B cell (primary cell): ENCODE measurements around the gene CDRT4.

ENCODE experiments used
- EZH2 ChIP-seq: IDR thresholded peaks from 2 replicates; pipeline ENCODE4 v1.6.1; 2012; ENCODE audit warnings: borderline replicate concordance, low read depth, mild to moderate bottlenecking, moderate library complexity, low read length; ENCODE audit not compliant: insufficient read depth, poor library complexity, severe bottlenecking
- TF ChIP-seq, protein P1 (sequence below): fragments of 200-600 bp; IDR thresholded peaks from one replicate; pipeline ENCODE4 v1.8.0; 2022; ENCODE audit warnings: antibody characterized with exemption, mild to moderate bottlenecking

DNA sequence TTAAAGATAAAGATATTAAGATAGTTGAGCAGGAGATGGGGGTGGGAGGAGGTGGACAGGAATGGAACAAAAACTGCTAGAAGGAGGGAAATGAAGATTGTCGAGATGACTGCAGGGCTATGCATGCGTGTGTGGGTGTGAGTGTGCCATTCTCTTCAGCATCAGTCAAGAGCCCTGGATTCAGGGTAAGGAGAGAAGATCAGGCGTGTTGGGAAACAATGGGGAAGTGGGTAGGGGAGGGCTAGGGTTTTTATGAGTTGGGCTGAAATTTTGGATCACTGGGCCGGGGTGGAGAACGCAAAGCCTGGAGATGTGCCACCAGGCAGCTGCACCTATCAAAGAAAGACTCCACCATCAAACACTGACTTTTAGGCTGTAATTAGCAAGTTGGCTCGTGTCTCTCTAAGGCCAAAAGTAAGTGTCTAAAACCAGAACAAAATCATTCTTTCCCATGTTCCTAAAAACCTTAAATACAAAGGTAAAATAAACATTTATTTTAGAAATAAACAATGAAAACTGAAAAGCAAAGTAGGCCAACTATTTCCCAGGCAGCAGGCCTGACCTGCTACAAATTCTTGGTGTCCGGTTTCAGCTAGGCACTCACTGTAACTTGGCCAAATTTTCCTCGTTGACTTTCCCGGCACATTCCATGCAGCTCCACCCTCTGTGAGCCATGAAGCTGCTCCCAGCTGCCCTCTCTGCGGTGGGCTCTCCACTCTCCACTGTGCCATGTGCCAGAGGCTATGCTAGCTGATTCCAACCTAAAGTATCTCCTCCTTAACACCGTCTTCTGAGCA is 4.2 kb downstream of the CDRT4 start:
- TF ChIP-seq, protein P1, sequence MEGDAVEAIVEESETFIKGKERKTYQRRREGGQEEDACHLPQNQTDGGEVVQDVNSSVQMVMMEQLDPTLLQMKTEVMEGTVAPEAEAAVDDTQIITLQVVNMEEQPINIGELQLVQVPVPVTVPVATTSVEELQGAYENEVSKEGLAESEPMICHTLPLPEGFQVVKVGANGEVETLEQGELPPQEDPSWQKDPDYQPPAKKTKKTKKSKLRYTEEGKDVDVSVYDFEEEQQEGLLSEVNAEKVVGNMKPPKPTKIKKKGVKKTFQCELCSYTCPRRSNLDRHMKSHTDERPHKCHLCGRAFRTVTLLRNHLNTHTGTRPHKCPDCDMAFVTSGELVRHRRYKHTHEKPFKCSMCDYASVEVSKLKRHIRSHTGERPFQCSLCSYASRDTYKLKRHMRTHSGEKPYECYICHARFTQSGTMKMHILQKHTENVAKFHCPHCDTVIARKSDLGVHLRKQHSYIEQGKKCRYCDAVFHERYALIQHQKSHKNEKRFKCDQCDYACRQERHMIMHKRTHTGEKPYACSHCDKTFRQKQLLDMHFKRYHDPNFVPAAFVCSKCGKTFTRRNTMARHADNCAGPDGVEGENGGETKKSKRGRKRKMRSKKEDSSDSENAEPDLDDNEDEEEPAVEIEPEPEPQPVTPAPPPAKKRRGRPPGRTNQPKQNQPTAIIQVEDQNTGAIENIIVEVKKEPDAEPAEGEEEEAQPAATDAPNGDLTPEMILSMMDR, result no peak
- no peak for TF ChIP-seq EZH2
